B cell (primary cell): ENCODE measurements around the gene LYRM7.

Experiments
- CTCF ChIP-seq: fragments of 200-600 bp; IDR thresholded peaks from one replicate; pipeline ENCODE4 v1.8.0; 2022; ENCODE audit warnings: antibody characterized with exemption, mild to moderate bottlenecking
- EZH2 ChIP-seq: IDR thresholded peaks from 2 replicates; pipeline ENCODE4 v1.6.1; 2012; ENCODE audit warnings: borderline replicate concordance, low read depth, mild to moderate bottlenecking, moderate library complexity, low read length; ENCODE audit not compliant: insufficient read depth, poor library complexity, severe bottlenecking

- TF ChIP-seq CTCF (no peak), EZH2 (no peak)
Observed at GRCh38 chr5:131254741-131255140, 84.0 kb downstream of the LYRM7 start.
